Sigmoid colon (tissue), 7 donors: ENCODE measurements around the gene CEACAM18. TPM values are rescaled to one million over a fixed set of nuclear protein-coding genes. Genes with fewer than 3 reads are reported as not detected.
A peak's percentile ranks its signal among the peaks of the same experiment; 100 is the strongest.

ENCODE experiments used
- DNase-seq: peaks from one replicate; pipeline ENCODE4 v3.0.0-alpha.2; 2019
- H3K27ac ChIP-seq, 4 donors: fragments of 200-600 bp; sonication (generic); one replicate each; pipeline ENCODE4 v1.5.1; 2016 to 2019; ENCODE audit warnings: mild to moderate bottlenecking in 1 of 4
- H3K27me3 ChIP-seq, 3 donors: fragments of 200-600 bp; sonication (generic); one replicate each; pipeline ENCODE4 v1.5.1; 2019; ENCODE audit warnings: mild to moderate bottlenecking in 1 of 3
- H3K36me3 ChIP-seq, 4 donors: fragments of 200-600 bp; sonication (generic); one replicate each; pipeline ENCODE4 v1.5.1; 2016 to 2019
- H3K4me1 ChIP-seq, 4 donors: fragments of 200-600 bp; sonication (generic); one replicate each; pipeline ENCODE4 v1.5.1; 2017 to 2019
- H3K4me3 ChIP-seq, 4 donors: fragments of 200-600 bp; sonication (generic); one replicate each; pipeline ENCODE4 v1.5.1; 2017 to 2019; ENCODE audit warnings: mild to moderate bottlenecking in 2 of 4, moderate library complexity in 1 of 4
- H3K9me3 ChIP-seq, 4 donors: fragments of 200-600 bp in 3 of 4; sonication (generic) in 3 of 4; one replicate each; pipeline versions ENCODE4 v1.5.1 to v1.6.1; 2013 to 2019
- EP300 ChIP-seq, 4 donors: sonication (generic); formaldehyde crosslinking; IDR thresholded peaks; one replicate each; pipeline ENCODE4 v1.6.1; 2017; ENCODE audit warnings: antibody characterized with exemption in 4 of 4
- POLR2A ChIP-seq, 2 donors: fragments of 450-650 bp; IDR thresholded peaks; one replicate each; pipeline ENCODE4 v1.6.1; 2016; ENCODE audit warnings: antibody characterized with exemption in 2 of 2, mild to moderate bottlenecking in 2 of 2, moderate library complexity in 2 of 2
- POLR2AphosphoS5 ChIP-seq, 4 donors: sonication (generic); formaldehyde crosslinking; IDR thresholded peaks; one replicate each; pipeline ENCODE4 v1.6.1; 2017; ENCODE audit warnings: antibody characterized with exemption in 4 of 4
- WGBS, 2 donors: extraction: QIAGEN DNeasy Blood & Tissue Kit; methylation state at CpG; one replicate each; pipeline ENCODE4 v1.1.7; 2013; 5-methylcytosine and 5-hydroxymethylcytosine counted together
- intact Hi-C: fragments of 100-400 bp; cut with DNase I; formaldehyde crosslinking; loops from one replicate; pipeline ENCODE4 v1.15.1; 2023
- polyA plus RNA-seq, 3 donors: library from polyadenylated mRNA; stranded (reverse); fragments of 200-250 nt; gene quantifications; one replicate each; pipeline ENCODE4 v1.2.3, GENCODE V29; 2013
- total RNA-seq, 4 donors: library from RNA; depleted of rRNA; stranded (reverse); fragments of >200 nt; gene quantifications; one replicate each; pipeline ENCODE4 v1.1.0, GENCODE V29; 2016
- TF ChIP-seq, protein P1 (sequence below), 4 experiments: fragments of 450-650 bp in 3 of 4; fragments of 200-600 bp in 1 of 4; IDR thresholded peaks; one replicate each; pipeline ENCODE4 v1.5.1; 2016 to 2019; ENCODE audit warnings: antibody characterized with exemption in 4 of 4, mild to moderate bottlenecking in 3 of 4, moderate library complexity in 2 of 4
- donor health status: healthy with polysubstance abuse.
- donor health status: Bipolar disorder and iron deficiency.
- donor health status: healthy.

CEACAM18 gene
- total and polyA plus RNA-seq, 7 donors = not detected

DNA sequence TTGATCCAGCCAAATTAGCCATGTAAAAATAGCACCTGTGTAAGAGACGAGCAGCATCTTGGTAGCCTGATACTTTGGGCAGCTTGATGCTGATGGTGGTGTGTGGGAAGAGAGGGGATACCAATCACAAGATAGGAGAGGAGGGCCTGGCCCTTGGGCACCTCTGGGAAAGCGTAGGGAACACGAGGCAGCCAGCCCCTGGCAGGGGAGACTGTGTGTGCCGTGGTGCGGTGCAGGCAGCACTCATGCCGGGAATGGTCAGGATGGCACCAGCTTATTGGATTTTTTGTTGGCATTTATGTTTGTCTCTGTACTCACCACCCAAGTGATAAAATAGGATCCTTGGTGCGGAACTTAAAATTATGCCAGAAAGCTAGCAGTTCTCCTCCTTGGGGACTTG is 30.3 kb upstream of the CEACAM18 start:
- intact Hi-C loops = no loop called here
- no peak for DNase-seq
- H3K4me3 ChIP-seq = no peak overlapping the region
- H3K27ac ChIP-seq = no peak overlapping the region
- H3K27me3 ChIP-seq = peaks cover 0 to 18% (median 0%) of the 10 kb centered on the region in 3 donors
- WGBS, 2 donors = 80 to 81% methylated on average over 7 of the region's 7 CpGs
- H3K9me3 ChIP-seq = peaks cover 0 to 3% (median 0%) of the 10 kb centered on the region in 4 donors
- H3K36me3 ChIP-seq = no peaks in the 10 kb centered on the region
- no peaks in the 10 kb centered on the region for H3K4me1 ChIP-seq
- TF ChIP-seq, protein P1, sequence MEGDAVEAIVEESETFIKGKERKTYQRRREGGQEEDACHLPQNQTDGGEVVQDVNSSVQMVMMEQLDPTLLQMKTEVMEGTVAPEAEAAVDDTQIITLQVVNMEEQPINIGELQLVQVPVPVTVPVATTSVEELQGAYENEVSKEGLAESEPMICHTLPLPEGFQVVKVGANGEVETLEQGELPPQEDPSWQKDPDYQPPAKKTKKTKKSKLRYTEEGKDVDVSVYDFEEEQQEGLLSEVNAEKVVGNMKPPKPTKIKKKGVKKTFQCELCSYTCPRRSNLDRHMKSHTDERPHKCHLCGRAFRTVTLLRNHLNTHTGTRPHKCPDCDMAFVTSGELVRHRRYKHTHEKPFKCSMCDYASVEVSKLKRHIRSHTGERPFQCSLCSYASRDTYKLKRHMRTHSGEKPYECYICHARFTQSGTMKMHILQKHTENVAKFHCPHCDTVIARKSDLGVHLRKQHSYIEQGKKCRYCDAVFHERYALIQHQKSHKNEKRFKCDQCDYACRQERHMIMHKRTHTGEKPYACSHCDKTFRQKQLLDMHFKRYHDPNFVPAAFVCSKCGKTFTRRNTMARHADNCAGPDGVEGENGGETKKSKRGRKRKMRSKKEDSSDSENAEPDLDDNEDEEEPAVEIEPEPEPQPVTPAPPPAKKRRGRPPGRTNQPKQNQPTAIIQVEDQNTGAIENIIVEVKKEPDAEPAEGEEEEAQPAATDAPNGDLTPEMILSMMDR (IDR thresholded peaks at IDR 0.05) = no peak
- TF ChIP-seq POLR2AphosphoS5 (IDR thresholded peaks at IDR 0.05) (no peak), EP300 (IDR thresholded peaks at IDR 0.05) (no peak), POLR2A (IDR thresholded peaks at IDR 0.05) (no peak)

DNA sequence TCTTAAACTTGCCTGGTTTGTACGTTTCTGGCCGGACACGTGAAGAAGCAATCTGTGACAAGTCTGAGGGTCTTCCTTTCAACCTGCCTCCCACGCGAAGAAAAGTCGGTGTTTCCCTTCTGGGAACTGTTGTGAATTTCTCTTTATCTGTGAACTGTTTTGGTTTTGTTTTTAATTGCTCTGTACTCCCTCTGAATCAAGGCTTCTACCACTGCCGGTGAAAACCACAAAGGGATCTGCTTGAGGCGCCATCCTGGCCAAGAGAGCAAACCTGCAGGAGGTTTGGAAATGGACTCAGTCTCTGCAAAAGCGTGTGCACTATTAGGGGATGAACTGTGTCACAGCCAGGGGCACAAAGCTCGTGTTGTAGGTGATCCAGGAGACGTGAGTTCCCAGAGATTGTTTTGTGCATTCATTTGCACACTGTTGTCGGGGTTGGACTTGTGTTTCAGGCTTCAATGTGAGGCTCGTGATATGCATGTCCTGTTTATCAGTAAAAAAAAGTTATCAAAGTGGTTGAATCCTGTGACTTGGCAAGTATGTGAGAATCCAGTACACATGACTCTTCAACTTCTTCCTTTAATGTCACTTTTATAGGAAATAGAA is 29.8 kb upstream of the CEACAM18 start:
- no peak for TF ChIP-seq POLR2AphosphoS5 (IDR thresholded peaks at IDR 0.05)
- no peak for TF ChIP-seq EP300 (IDR thresholded peaks at IDR 0.05)
- no peak for TF ChIP-seq POLR2A (IDR thresholded peaks at IDR 0.05)
- TF ChIP-seq, protein P1 (IDR thresholded peaks at IDR 0.05) = no peak
- WGBS, 2 donors = 45 to 64% methylated on average over 13 of the region's 13 CpGs
- Histone ChIP-seq H3K36me3 (no peaks in the 10 kb centered on the region), H3K4me1 (no peaks in the 10 kb centered on the region), H3K9me3 (peaks cover 0 to 3% (median 0%) of the 10 kb centered on the region in 4 donors), H3K27me3 (peaks cover 0 to 14% (median 0%) of the 10 kb centered on the region in 3 donors), H3K4me3 (no peak overlapping the region), H3K27ac (no peak overlapping the region)
- DNase-seq = peak; percentile 7
- intact Hi-C loops = no loop called here

DNA sequence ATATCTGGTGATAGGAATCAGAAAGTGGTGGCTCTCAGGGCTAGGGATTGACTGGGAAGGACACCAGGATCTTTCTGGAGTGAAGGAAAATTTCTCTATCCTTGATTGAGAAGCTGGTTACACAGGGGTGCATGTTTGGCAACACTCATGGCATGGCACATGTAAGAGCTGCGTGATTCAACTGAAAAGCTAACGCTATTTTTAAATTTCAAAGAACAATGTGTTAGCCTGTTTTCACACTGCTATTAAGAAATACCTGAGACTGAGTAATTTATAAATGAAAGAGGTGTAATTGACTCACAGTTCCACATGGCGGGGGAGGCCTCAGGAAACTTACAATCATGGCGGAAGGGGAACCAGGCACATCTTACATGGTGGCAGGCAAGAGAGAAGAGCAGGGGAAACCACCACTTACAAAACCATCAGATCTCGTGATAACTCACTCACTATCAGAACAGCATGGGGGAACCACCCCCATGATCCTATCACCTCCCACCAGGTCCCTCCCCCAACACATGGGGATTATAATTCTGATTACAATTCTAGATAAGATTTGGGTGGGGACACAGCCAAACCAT is 27.5 kb upstream of the CEACAM18 start:
- no peak for TF ChIP-seq POLR2AphosphoS5 (IDR thresholded peaks at IDR 0.05)
- no peak for TF ChIP-seq EP300 (IDR thresholded peaks at IDR 0.05)
- TF ChIP-seq POLR2A (IDR thresholded peaks at IDR 0.05) = no peak
- TF ChIP-seq, protein P1 (IDR thresholded peaks at IDR 0.05) = no peak
- intact Hi-C loops = no loop called here
- DNase-seq = no peak
- no peak overlapping the region for H3K4me3 ChIP-seq
- peaks cover 0 to 3% (median 0%) of the 10 kb centered on the region in 4 donors for H3K9me3 ChIP-seq
- 81 to 82% methylated on average over 5 of the region's 5 CpGs for WGBS, 2 donors
- H3K27ac ChIP-seq = no peak overlapping the region
- H3K4me1 ChIP-seq = no peaks in the 10 kb centered on the region
- H3K27me3 ChIP-seq = peaks cover 0 to 23% (median 0%) of the 10 kb centered on the region in 3 donors
- H3K36me3 ChIP-seq = no peaks in the 10 kb centered on the region

DNA sequence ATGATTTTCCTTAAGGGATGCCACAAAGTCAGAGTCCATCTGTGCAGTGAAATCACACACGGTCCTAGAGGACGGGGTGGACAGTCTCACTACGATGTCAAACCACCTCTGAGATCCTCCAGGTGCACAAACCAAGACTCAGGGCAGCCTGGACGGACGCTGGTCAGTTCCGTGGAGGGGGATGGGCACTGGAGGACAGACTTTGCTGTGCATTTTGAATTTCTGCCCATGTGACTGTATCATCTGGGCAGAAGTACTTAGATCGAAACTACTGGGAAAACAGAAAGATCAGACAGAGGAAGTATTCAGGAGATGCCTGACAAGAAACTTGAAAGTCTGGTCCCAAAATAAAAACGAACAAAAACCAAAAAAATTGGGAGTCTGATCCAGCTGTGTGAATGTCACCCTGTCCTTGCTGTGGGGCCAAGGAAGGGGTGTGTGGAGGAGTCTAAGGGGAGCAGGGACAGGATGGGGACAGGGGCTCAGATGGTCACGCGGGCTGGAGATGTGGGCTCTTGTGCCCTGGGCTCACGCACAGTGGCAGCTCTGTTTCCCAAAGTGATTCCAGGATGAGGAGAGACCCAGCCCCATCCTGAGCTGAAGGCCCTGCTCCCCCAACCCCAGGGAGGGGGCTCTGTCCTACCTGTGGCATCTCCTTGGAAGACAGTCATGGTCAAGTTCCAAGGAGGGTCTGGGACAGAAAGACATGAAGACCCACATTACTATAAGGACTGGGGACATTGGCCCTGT is 21.6 kb upstream of the CEACAM18 start:
- WGBS, 2 donors = 65 to 77% methylated on average over 11 of the region's 11 CpGs
- DNase-seq = no peak
- Histone ChIP-seq H3K36me3 (no peaks in the 10 kb centered on the region), H3K27ac (peak overlapping the region in 1 of 4 donors; percentile 4), H3K9me3 (no peaks in the 10 kb centered on the region), H3K27me3 (peaks cover 0 to 47% (median 0%) of the 10 kb centered on the region in 3 donors), H3K4me1 (no peaks in the 10 kb centered on the region), H3K4me3 (no peak overlapping the region)
- intact Hi-C loops = no loop called here
- TF ChIP-seq, protein P1 (IDR thresholded peaks at IDR 0.05) = no peak
- TF ChIP-seq POLR2A (IDR thresholded peaks at IDR 0.05) = no peak
